IPS-18a (cell line): ENCODE data around the gene RAB30.
"Not testable (repeated sequence)": the region's sequence is repeated elsewhere in the genome, so short reads cannot be mapped to it uniquely, and the experiment has no call there.

ENCODE experiments used
- H3K27ac ChIP-seq: one replicate; pipeline ENCODE4 v1.5.1; 2013; ENCODE audit warnings: low read length
- H3K27me3 ChIP-seq: one replicate; pipeline ENCODE4 v1.6.1; 2013; ENCODE audit warnings: mild to moderate bottlenecking, low read length; ENCODE audit not compliant: control insufficient read depth, insufficient read depth
- H3K36me3 ChIP-seq: one replicate; pipeline ENCODE4 v1.6.1; 2013; ENCODE audit warnings: low read depth, low read length; ENCODE audit not compliant: control insufficient read depth
- H3K4me1 ChIP-seq: one replicate; pipeline ENCODE4 v1.6.1; 2013; ENCODE audit warnings: low read depth, low read length; ENCODE audit not compliant: control insufficient read depth
- H3K4me3 ChIP-seq: one replicate; pipeline ENCODE4 v1.5.1; 2013; ENCODE audit warnings: low read length
- H3K9ac ChIP-seq: one replicate; pipeline ENCODE4 v1.6.1; 2013; ENCODE audit warnings: mild to moderate bottlenecking, low read length, moderate library complexity
- H3K9me3 ChIP-seq: one replicate; pipeline ENCODE4 v1.6.1; 2013; ENCODE audit warnings: low read depth, low read length; ENCODE audit not compliant: control insufficient read depth

Gene RAB30

DNA sequence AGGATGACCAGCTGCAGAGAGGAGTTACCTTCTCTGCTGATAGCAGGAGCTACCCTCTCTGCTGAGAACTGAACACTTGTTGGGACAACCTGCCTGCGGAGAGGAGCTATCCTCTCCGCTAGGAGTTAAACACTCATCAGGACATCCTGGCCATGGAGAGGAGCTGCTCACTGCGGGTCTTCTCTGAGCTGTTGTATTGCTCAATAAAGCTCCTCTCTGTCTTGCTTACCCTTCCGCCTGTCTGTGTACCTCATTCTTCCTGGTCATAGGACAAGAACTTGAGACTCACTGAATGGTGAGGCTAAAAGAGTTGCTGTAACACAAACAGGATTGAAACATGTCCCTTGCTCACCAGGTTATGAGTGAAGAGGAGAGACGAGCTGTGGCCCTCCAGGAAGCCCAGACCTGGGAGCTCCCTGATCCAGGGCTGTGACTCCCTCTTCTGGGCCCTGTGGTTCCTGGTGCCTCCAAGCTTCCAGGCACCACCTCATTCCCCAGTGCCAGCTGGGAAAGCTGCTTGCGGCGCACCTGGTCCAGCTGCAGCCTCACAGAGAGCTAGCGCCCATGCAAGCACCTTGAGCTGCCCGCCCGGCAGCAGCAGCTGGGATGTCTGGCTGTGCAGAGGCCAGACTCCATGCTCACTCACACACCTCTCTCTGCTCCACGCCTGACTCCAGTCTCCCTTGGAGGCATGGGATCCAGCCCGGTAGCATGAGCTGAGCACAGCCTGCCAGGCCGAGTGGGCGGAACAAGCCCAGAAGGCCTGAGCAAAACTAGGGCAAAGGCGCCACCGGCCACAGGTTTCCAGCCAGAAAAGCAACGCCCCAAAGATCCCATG lies 50.5 kb downstream of the RAB30 start:
- Histone ChIP-seq H3K9ac (no peak overlapping the region), H3K4me3 (no peak overlapping the region), H3K27me3 (no peaks in the 10 kb centered on the region), H3K36me3 (no peaks in the 10 kb centered on the region), H3K27ac (no peak overlapping the region), H3K9me3 (no peaks in the 10 kb centered on the region), H3K4me1 (peaks cover 20% of the 10 kb centered on the region)

DNA sequence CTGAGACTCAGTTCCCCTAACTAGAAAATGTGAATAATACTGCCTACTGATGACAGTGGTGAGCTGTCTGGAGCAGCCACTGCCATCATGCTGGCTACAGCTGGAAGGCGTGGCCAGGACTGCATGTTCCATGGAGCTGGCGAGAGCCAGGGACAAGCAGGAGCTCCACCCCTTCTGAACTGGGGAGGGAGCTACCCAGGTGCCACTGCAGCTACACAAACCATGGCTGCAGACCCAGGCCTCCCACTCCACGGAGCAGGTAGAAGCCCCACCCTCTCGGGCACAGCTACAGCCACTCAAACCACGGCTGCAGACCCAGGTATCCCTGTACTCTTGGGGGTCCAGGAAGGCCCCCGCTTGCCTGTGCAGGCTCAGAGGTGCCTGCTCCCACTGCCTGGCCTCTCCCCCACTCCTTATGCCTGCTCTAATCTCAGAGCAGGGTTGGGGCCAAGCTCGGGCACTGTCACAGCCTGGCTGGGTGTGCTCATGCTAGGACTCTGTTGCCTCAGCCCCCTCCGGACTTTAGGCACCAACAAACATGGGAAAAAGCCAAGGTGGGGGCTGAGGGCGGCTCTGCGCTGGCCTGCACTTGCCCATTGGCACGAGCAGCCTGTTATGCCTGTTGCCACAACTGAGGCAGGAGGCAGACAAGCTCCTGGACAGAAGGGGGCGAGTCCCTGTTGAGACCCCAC lies 51.7 kb downstream of the RAB30 start:
- H3K9me3 ChIP-seq, result no peaks in the 10 kb centered on the region
- H3K4me3 ChIP-seq, result no peak overlapping the region
- H3K27ac ChIP-seq, result no peak overlapping the region
- no peaks in the 10 kb centered on the region for H3K36me3 ChIP-seq
- H3K4me1 ChIP-seq, result peaks cover 15% of the 10 kb centered on the region
- no peak overlapping the region for H3K9ac ChIP-seq
- no peaks in the 10 kb centered on the region for H3K27me3 ChIP-seq

DNA sequence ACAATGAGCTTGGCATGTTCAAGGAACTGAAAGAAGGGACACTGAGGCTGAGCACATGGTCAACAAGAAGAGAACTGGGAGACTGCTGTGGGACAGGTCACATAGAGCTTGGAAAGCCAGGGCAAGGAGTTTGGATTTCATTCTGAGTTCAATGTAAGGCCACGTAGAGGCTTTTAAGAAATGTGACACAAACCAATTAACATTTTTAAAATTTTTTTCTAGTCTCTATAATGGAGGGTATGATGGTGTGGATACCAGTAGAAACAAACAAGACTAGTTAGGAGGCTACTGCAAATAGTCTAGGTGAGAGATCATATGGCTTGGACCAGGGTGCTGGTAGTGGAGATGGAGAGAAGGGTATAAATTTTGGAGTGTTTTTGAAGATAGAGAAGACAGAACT lies 56.7 kb downstream of the RAB30 start:
- no peak overlapping the region for H3K4me3 ChIP-seq
- no peak overlapping the region for H3K27ac ChIP-seq
- H3K9ac ChIP-seq, result no peak overlapping the region
- no peaks in the 10 kb centered on the region for H3K27me3 ChIP-seq
- no peaks in the 10 kb centered on the region for H3K4me1 ChIP-seq
- no peaks in the 10 kb centered on the region for H3K36me3 ChIP-seq
- no peaks in the 10 kb centered on the region for H3K9me3 ChIP-seq

DNA sequence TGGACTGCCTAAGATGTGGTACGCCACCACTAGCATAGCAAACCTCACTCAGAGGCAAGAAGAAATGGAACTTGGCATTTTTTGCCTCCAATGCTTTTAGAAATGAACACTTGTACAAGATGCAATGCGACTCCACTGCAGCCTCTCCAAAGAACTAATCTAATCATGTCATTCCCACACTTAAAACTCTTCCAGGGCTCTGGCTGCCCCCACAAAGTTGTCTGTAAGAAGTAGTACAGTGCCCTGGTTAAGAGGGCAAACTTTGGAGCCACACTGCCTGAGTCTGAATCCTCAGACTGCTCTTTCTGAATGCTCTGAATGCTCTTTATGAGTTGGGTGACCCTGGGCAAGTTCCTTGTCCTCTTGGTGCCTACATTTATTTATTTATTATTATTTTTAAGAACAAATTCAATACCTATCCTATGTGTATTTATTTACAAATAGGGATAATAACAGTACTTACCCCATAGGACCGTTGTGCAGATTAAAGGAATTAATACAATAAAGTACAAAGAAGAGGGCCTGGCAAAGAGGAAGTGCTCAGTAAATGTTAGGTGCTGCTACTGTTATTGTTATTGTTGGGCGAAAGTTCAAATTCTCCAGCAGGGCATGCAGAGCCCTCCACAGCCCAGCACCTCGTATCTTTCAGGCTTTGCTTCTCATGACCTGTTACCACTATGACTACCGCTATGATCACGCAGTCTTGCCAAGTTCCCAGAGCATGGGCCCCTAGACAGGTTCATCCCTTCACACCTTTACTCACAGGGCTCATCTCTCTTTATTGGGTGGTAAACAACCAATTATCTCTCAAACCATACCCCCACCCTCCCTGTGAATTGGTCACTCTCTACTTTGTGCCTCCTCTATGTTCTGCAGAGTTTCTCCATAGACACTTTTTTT lies 59.3 kb downstream of the RAB30 start:
- Histone ChIP-seq H3K9me3 (no peaks in the 10 kb centered on the region), H3K4me3 (no peak overlapping the region), H3K27ac (no peak overlapping the region), H3K36me3 (no peaks in the 10 kb centered on the region), H3K27me3 (no peaks in the 10 kb centered on the region), H3K4me1 (peaks cover 7% of the 10 kb centered on the region), H3K9ac (no peak overlapping the region)

DNA sequence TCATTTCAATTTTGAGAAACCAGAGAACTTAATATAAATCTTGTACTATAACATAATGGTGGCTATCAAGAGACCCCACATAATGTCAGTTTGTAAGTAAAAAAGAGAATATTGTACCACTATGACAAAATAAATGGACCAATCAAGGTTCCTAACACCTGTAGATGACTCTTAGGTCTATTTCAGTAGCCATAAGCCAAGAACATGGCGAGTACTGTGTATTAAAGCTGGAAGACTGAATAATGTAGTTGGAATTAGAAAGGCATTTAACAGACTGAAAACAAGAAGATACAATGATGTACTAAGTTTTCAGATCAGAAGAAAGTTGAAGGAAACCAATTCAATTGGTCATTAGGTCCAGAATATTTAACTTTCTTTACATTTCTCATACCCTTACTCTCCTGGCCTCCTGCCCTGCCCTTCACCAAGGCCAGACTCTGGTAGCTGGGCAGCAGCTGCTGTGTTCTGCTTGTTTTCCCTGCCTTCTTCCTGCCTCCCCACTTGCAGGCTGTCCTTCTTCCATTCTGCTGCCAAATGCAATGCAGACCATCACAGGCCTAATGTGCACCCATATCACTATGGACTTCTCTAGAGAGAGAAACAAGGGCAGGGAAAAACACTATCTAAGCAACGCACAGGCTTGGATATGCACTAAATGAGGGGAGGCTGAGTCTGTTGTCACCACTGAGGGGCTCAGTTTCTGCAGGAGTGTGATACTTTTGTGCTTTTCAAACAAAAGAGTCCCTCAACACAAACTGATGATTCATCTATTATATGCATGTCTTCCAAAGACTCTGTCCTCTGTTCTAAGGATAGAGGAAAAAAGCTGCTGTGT lies 60.1 kb downstream of the RAB30 start:
- Histone ChIP-seq H3K27me3 (no peaks in the 10 kb centered on the region), H3K9ac (no peak overlapping the region), H3K9me3 (no peaks in the 10 kb centered on the region), H3K27ac (no peak overlapping the region), H3K36me3 (no peaks in the 10 kb centered on the region), H3K4me1 (peaks cover 7% of the 10 kb centered on the region), H3K4me3 (no peak overlapping the region)

DNA sequence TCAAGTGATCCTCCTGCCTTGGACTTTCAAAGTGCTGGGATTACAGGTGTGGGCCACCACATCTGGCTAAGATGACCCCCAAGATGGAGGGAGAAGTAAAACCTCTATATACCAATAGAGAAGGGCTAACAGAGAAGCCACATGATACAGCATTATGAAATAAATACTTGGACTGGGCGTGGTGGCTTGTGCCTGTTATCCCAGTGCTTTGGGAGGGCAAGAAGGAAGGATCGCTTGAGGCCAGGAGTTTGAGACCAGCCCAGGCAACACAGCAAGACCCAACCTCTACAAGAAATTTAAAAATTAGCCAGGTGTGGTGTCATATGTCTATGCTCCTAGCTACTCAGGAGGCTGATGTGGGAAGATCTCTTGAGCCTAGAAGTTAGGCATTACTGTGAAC lies 61.7 kb downstream of the RAB30 start:
- Histone ChIP-seq H3K9ac (no peak overlapping the region), H3K9me3 (no peaks in the 10 kb centered on the region), H3K4me1 (peaks cover 7% of the 10 kb centered on the region), H3K27me3 (no peaks in the 10 kb centered on the region), H3K27ac (no peak overlapping the region), H3K4me3 (no peak overlapping the region), H3K36me3 (no peaks in the 10 kb centered on the region)

DNA sequence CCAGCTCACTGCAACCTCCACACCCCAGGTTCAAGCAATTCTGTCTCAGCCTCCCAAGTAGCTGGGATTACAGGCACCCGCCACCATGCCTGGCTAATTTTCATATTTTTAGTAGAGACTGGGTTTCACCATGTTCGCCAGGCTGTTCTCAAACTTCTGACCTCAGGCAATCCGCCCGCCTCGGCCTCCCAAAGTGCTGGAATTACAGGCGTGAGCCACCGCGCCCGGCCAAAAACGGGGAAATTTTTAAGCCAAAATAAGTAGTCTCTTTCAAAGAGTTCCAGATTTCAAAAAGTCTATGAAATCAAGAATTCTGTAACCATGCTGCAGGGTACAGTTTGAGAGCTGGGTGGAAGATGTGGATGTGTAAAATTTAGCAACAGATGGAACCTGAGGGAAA lies 62.6 kb downstream of the RAB30 start:
- not testable (repeated sequence) for H3K4me3 ChIP-seq, H3K36me3 ChIP-seq, H3K27me3 ChIP-seq, H3K9ac ChIP-seq, H3K4me1 ChIP-seq, H3K9me3 ChIP-seq, H3K27ac ChIP-seq

DNA sequence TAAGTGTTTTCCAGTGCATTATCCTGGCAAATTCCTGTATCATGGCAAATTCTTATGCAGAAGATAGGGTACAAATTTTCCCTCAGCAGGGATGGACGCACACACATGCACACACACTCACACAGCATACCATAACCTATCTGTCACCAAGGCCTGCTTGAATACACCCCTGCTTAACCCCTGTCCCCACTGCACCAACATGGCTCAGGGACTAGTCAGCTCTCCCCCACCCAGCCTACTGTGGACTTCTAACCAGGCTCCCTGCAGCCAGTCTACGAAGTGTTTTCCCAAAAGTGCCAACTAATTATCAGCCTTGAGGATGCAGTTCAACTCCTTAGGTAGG lies 63.1 kb downstream of the RAB30 start:
- H3K36me3 ChIP-seq, result no peaks in the 10 kb centered on the region
- peaks cover 7% of the 10 kb centered on the region for H3K4me1 ChIP-seq
- no peaks in the 10 kb centered on the region for H3K27me3 ChIP-seq
- no peaks in the 10 kb centered on the region for H3K9me3 ChIP-seq
- H3K4me3 ChIP-seq, result no peak overlapping the region
- no peak overlapping the region for H3K27ac ChIP-seq
- H3K9ac ChIP-seq, result no peak overlapping the region

DNA sequence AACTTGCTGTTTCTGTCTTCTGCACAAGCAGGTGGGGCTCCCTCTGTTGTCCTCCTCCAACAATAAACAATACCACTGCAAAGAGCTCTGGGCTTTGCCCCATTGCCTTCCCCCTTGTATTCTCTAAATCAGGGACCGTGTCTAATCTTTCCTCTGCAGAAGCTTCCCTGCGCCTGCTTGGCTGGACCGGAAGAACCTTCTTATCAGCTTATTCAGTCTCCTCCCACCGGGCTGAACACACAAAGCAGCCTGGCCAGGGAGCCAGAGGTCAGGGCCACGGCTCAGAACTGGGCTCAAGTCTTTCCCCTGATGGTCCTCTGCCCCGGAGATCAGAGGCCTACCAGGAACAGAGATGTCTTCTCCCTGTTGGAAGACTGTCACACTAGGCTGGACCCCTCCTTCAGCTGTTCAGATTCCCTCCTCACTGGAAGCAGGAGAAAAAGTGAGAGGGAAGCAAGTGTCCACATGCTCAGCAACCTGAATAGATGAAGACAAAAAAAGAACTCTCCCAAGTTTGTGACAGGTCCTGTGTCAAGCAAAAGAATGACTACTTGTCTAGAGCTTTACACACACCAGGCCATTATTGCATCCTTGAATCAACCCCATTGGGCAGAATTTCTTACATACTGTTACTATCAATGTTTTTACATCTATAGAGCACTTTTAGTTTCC lies 63.7 kb downstream of the RAB30 start:
- no peak overlapping the region for H3K27ac ChIP-seq
- H3K9ac ChIP-seq, result no peak overlapping the region
- H3K36me3 ChIP-seq, result no peaks in the 10 kb centered on the region
- no peaks in the 10 kb centered on the region for H3K9me3 ChIP-seq
- no peaks in the 10 kb centered on the region for H3K27me3 ChIP-seq
- no peak overlapping the region for H3K4me3 ChIP-seq
- H3K4me1 ChIP-seq, result peaks cover 7% of the 10 kb centered on the region

DNA sequence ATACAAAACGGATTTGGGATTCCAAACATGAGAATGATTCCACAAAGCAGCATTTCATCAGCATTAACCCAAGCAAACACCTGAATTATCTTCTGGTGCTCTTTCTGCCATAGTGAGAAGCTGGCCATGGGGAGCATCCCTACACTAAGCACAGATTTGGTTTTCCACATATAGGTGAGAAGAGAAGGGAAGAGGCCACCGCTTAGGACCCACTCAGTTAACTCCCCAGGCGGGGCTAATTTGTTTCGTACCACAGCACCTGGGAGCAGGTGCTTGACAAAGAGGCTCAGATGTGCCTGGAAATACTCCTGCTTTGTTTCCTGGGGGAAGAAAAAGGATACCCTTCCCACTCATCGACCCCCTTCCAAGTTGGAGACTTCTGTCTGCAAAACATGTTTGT lies 64.2 kb downstream of the RAB30 start:
- H3K9me3 ChIP-seq, result no peaks in the 10 kb centered on the region
- no peak overlapping the region for H3K9ac ChIP-seq
- H3K4me1 ChIP-seq, result peaks cover 7% of the 10 kb centered on the region
- no peak overlapping the region for H3K4me3 ChIP-seq
- H3K27me3 ChIP-seq, result no peaks in the 10 kb centered on the region
- H3K36me3 ChIP-seq, result no peaks in the 10 kb centered on the region
- no peak overlapping the region for H3K27ac ChIP-seq
